Measurements from ENCODE around the gene TMED3. TPM values are rescaled to one million over a fixed set of nuclear protein-coding genes. Genes with fewer than 3 reads are reported as not detected.

TMED3 gene
- polyA plus RNA-seq, 2 of the 4 experiments (the other 2 are of a cell fraction): 149 to 202 TPM

DNA sequence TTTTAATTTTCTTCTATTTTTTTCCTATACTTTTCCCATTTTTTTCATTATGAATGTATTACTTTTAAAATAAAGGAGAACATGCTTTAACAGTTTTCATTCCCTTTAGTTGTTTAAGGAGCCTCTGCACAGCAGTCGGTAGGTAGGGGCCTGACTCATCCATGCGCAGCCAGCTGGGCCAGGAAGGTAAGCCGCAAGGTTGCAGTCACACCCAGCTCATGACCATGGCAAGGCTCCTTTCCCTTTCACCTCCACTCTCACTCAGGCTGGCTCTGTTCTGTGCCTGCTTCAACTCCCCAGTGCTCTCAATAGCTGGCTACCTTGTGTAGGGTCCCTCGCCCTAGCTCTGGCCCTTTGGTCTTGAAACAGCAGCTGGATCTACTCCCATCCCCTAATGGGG lies 45.7 kb upstream of the TMED3 start (continued):
- TF ChIP-seq SMC3 (IDR thresholded peaks at IDR 0.05) (no peak), HOXA7 (CRISPR knock-in tag; IDR thresholded peaks at IDR 0.05) (no peak), KDM5A (IDR thresholded peaks at IDR 0.05) (no peak), JUNB (IDR thresholded peaks at IDR 0.05) (no peak), BHLHE40 (IDR thresholded peaks at IDR 0.05; ENCODE audit: low read depth, low read length) (no peak), CHD2 (IDR thresholded peaks at IDR 0.05; ENCODE audit: low read length, partially characterized antibody) (no peak), POLR2A (IDR thresholded peaks at IDR 0.05; ENCODE audit: low read length) (no peak), CBX2 (IDR thresholded peaks at IDR 0.05; ENCODE audit: borderline replicate concordance, low read depth) (no peak)

DNA sequence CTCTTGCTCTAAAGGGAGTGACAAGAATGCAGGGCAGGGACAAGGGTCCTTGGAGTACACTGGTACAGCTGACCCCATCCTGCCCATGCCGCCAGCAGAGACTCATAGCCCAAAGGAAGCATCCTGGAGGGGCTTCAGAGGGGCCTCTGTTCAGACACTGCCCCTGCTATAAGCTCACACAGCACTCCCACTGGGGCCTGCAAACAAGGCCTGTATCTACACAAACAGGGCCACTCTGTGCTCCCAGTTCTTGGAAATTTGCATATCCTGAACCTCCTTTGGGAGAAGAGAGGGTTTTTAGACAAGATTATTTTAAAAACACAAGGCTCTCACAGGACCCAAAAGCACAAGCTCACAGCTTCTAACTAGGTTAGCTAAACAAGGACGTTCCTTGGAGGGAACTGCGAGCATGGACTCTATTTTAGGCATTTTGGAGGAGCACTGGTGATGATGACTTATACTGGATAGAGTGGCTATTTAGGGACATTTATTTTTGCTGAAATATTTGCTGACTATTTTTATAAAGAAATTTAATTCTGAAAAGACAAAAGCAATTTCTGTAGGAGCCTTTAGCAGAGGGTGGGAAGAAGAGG lies 44.8 kb upstream of the TMED3 start:
- Histone ChIP-seq H3K4me3 (no peak overlapping the region), H3K4me1 (no peaks in the 10 kb centered on the region), H3K27ac (no peak overlapping the region), H3K4me2 (no peak overlapping the region), H3K9me3 (no peaks in the 10 kb centered on the region)
- ChIA-PET CTCF (interaction anchor here (1.1 to 1.3 kb wide), 2 partner anchors 82 to 1514 kb away, joined by 3 to 4 read pairs; partner anchors contain the start of gene CEMIP), POLR2A (no interaction called here)
- FAIRE-seq: no peak
- WGBS (ENCODE audit: missing lambda C conversion rate): 27% methylated on average over 3 of the region's 3 CpGs
- DNase-seq (ENCODE audit: low read depth in 1 of 2, low spot score in 1 of 2): no peak
- TF ChIP-seq RAD21 (conservative IDR thresholded peaks at IDR 0.05 in 1 of 2, IDR thresholded peaks at IDR 0.05 in 1 of 2): no peak
- no peak for TF ChIP-seq MYC (IDR thresholded peaks at IDR 0.05; ENCODE audit: borderline replicate concordance, low read length)
- TF ChIP-seq EHMT2 (IDR thresholded peaks at IDR 0.05; ENCODE audit: low read depth): no peak
- TF ChIP-seq FOSL2 (IDR thresholded peaks at IDR 0.05): no peak
- TF ChIP-seq FOSL2 (CRISPR knock-in tag; IDR thresholded peaks at IDR 0.05): no peak
- no peak for TF ChIP-seq KDM1A (IDR thresholded peaks at IDR 0.05; ENCODE audit: low read depth)
- no peak for TF ChIP-seq POLR2A (IDR thresholded peaks at IDR 0.05; ENCODE audit: low read length)
- TF ChIP-seq, protein P1, sequence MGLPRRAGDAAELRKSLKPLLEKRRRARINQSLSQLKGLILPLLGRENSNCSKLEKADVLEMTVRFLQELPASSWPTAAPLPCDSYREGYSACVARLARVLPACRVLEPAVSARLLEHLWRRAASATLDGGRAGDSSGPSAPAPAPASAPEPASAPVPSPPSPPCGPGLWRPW (IDR thresholded peaks at IDR 0.05): no peak
- no peak for TF ChIP-seq CBX8 (IDR thresholded peaks at IDR 0.05)
- TF ChIP-seq RARB (CRISPR knock-in tag; IDR thresholded peaks at IDR 0.05): no peak
- no peak for TF ChIP-seq SMC3 (IDR thresholded peaks at IDR 0.05)
- TF ChIP-seq HDAC2 (IDR thresholded peaks at IDR 0.05): no peak
- TF ChIP-seq NPAS2 (CRISPR knock-in tag; IDR thresholded peaks at IDR 0.05; ENCODE audit: borderline replicate concordance): no peak
- no peak for TF ChIP-seq CEBPB (IDR thresholded peaks at IDR 0.05)
- TF ChIP-seq CHD2 (IDR thresholded peaks at IDR 0.05; ENCODE audit: low read length, partially characterized antibody): no peak
- TF ChIP-seq, protein P2, sequence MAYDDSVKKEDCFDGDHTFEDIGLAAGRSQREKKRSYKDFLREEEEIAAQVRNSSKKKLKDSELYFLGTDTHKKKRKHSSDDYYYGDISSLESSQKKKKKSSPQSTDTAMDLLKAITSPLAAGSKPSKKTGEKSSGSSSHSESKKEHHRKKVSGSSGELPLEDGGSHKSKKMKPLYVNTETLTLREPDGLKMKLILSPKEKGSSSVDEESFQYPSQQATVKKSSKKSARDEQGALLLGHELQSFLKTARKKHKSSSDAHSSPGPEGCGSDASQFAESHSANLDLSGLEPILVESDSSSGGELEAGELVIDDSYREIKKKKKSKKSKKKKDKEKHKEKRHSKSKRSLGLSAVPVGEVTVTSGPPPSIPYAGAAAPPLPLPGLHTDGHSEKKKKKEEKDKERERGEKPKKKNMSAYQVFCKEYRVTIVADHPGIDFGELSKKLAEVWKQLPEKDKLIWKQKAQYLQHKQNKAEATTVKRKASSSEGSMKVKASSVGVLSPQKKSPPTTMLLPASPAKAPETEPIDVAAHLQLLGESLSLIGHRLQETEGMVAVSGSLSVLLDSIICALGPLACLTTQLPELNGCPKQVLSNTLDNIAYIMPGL (CRISPR knock-in tag; IDR thresholded peaks at IDR 0.05; ENCODE audit: borderline replicate concordance): no peak
- TF ChIP-seq BHLHE40 (IDR thresholded peaks at IDR 0.05; ENCODE audit: low read depth, low read length): no peak
- no peak for TF ChIP-seq ZSCAN20 (CRISPR knock-in tag; IDR thresholded peaks at IDR 0.05)
- no peak for TF ChIP-seq EHF (CRISPR knock-in tag; IDR thresholded peaks at IDR 0.05)
- no peak for ATAC-seq

DNA sequence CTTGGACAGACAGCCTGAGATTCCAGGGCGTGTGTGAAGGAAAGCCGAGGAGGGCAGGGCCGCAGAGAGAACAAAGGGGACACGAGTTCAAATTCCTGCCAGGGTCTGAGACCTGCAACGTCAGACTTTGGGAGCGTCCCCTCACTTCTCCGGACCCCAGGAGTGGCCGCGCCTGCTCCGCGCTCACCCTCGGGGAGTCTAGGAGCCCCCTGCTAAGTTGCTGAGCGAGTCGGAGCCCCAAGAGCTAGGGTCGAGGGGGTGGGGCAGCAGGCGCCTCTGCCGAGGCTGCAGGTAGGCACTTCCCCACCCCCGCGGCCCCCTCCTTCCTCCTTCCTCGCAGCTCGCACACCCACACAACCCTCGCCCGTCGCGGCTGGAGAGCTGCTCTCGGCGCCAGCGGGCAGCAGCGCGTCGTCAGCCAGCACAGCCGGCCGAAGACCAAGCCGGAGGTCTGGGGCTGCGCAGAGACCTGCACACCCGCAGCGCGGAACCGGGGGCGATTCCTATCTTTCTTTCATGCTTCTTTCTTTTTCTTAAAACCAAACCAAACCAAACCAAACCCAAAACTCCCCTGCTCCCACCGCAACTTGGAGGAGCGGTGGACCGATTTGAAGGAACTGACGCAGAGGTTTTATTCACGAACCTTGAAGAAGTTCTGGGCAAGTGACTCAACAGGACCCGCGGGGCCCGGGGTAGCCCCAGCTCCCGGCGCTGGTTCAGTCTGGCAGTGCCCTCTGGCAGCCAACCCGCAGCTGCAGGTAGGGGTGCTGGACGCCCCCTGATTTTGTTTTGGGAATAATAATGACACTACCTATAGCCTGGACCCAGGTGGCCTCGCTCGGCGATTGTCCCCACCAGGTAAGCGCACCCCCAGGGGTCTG lies 28.3 kb upstream of the TMED3 start, which contains the start of gene ANKRD34C:
TSS of gene ANKRD34C (plus strand) at position 352 of the 881 bp plus-strand sequence. CDS start 10,563 bp downstream, outside the sequence.
- ATAC-seq (no peak; a peak in 1 of 6 replicates), FAIRE-seq (no peak), DNase-seq (ENCODE audit: low read depth in 1 of 2, low spot score in 1 of 2) (no peak)
- H3K4me1 ChIP-seq: no peaks in the 10 kb centered on the region
- POLR2A ChIA-PET: no interaction called here
- no peak within 1 kb of the TSS for H3K27ac ChIP-seq
- TF ChIP-seq, protein P3, sequence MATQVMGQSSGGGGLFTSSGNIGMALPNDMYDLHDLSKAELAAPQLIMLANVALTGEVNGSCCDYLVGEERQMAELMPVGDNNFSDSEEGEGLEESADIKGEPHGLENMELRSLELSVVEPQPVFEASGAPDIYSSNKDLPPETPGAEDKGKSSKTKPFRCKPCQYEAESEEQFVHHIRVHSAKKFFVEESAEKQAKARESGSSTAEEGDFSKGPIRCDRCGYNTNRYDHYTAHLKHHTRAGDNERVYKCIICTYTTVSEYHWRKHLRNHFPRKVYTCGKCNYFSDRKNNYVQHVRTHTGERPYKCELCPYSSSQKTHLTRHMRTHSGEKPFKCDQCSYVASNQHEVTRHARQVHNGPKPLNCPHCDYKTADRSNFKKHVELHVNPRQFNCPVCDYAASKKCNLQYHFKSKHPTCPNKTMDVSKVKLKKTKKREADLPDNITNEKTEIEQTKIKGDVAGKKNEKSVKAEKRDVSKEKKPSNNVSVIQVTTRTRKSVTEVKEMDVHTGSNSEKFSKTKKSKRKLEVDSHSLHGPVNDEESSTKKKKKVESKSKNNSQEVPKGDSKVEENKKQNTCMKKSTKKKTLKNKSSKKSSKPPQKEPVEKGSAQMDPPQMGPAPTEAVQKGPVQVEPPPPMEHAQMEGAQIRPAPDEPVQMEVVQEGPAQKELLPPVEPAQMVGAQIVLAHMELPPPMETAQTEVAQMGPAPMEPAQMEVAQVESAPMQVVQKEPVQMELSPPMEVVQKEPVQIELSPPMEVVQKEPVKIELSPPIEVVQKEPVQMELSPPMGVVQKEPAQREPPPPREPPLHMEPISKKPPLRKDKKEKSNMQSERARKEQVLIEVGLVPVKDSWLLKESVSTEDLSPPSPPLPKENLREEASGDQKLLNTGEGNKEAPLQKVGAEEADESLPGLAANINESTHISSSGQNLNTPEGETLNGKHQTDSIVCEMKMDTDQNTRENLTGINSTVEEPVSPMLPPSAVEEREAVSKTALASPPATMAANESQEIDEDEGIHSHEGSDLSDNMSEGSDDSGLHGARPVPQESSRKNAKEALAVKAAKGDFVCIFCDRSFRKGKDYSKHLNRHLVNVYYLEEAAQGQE (IDR thresholded peaks at IDR 0.05): no peak
- no peak for TF ChIP-seq RFX5 (IDR thresholded peaks at IDR 0.05)
- CTCF ChIA-PET: interaction anchor here (1.1 kb wide), 1 partner anchor 191 kb away, joined by 3 read pairs; no protein-coding TSS in a partner anchor
- WGBS (ENCODE audit: missing lambda C conversion rate): 40% methylated on average over 47 of the region's 56 CpGs
- H3K4me2 ChIP-seq: peak within 1 kb of the TSS; percentile 50; the same call in 2 of the 3 replicates
- H3K9me3 ChIP-seq: no peaks in the 10 kb centered on the region
- no peak within 1 kb of the TSS for H3K4me3 ChIP-seq

All from A549 (cell line).